ENCODE measurements around the gene VKORC1L1. TPM values are rescaled to one million over a fixed set of nuclear protein-coding genes. Genes with fewer than 3 reads are reported as not detected.
"Not testable (repeated sequence)": the region's sequence is repeated elsewhere in the genome, so short reads cannot be mapped to it uniquely, and the experiment has no call there.

VKORC1L1 gene
- total RNA-seq, 1 donor from 2014 or later, result 20.4 TPM

DNA sequence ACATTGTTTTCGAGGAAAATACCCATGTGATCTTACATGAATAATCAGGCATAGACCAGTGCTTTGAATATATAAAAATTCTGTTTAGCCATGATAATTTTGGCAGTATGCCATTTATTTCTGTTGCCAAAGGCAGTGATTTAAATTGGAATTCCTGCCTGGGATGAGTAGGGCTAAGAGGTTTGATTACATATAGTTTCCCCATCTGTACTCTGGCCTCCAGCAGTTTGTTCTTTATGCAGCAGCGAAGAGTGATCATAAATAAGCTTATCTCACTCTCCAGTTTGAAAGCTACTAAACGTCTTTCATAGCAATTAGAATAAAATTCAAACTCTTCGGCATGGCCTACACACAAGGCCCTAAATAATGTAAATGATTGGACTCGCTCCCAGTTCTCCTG lies 72.9 kb downstream of the VKORC1L1 start:
- DNase-seq, result not testable (repeated sequence)

DNA sequence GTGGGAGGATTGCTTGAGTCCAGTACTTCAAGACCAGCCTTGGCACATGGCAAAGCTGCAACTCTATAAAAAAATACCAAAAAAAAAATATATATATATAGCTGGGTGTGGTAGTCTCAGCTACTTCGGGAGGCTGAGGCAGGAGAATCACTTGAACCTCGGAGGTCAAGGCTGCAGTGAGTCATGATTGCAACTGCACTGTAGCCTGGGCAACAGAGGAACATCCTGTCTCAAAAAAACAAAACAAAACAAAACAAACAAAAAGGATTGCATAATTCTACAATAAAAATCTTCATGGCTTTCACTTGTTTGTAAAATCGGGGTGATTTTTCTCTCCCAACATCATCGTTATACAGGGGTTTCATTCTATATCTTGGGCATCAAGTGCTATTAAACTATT lies 74.0 kb downstream of the VKORC1L1 start:
- DNase-seq, result no peak

DNA sequence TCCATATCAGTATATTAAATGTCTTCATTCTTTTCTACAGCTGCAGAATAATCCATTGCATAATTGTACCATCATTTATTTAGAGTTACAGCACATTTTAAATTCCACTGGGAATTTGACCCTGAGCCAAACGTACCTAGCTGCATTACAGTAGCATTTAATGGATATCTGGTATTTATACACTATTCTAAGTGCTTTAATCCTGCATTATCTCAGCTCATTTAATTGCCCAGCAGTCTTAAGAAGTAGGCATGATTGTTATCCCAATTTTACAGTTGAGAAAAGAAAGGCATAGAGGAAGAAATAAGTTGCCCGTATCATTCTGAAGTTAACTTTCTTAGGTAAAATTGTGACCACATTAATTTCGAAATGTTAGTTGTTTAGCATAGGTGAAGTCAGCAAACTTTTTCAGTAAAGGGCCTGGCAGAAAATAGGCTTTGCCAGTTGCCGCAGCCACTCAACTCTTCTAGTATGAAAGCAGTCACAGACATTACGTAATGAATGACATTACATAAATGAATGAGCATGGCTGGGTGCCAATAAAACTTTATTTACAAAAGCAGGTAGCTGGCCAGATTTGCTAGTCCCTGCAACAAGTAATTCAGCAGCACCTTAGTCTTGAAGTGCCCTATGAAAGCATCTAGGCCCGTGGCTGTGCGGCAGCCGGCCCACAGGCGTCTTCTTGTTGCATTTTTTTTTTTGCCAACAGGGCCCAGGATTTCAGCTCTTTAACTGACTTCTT lies 79.1 kb downstream of the VKORC1L1 start:
- DNase-seq, result no peak

DNA sequence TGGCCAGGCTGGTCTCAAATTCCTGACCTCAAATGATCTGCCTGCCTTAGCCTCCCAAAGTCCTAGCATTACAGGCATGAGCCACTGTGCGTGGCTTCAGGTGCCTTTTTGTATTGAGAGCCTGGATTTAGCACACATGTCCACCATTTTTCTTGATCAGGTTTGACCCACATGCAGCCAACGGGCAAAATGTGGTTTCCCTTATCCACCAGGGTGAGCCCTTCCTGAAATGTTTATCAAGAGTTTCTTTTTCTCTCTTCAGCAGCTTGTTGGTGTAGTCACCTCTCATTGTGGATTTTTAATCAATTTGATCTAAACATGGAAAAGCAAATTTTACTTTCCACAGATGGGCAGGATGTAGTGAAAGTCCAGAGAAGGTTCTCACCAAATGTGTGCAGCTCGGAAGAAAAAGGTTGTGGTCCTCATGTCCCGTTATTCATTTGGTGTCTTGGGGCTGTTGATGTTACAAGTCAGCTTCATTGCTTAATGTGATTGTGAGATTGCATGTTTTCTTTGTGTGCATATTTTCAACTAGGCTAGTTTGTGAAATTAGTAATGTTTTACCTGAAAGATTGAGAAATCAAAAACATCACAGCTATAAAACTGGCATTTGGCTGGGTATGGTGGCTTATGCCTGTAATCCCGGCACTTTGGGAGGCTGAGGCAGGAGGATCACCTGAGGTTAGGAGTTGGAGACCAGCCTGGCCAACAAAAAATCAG lies 80.3 kb downstream of the VKORC1L1 start:
- no peak for DNase-seq

DNA sequence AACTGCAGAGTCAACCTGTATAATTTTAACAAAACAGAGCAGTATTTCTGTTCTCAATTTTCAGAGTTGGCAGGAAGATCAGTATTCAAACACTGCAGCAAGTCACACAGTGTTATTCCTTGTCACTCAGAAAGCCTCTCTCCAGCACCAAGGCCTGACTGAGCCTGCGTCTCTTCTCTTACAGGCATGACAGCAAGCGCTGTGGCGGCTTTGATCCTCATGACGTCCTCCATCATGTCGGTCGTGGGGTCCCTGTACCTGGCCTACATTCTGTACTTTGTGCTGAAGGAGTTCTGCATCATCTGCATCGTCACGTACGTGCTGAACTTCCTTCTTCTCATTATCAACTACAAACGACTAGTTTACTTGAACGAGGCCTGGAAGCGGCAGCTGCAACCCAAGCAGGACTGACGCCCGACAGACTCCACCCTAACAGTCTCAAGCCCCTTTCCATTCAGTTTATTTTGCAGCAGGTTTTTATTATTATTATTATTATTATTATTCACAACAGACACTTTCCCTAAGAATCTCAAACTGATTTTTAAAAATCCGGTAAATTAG lies 81.1 kb downstream of the VKORC1L1 start:
- no peak for DNase-seq

DNA sequence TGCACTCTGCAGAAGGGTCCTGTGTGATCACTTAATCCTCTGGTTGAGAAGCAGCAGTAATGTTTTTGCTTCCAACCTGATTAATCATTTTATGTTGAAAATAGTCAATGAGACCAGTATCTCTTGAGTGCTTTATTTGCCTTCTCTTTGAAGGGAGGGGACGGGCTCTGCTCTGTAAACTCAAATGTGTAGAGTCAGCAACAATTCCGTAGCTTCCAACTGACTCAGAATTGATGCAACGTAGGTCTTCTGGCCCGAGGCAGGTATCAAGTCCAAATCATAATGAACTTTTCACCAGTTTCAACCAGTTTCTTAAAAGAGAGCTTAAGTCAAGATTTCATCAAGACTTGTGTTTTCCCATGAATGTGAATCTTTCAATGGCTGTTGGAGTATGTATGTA lies 82.8 kb downstream of the VKORC1L1 start:
- DNase-seq, result no peak

DNA sequence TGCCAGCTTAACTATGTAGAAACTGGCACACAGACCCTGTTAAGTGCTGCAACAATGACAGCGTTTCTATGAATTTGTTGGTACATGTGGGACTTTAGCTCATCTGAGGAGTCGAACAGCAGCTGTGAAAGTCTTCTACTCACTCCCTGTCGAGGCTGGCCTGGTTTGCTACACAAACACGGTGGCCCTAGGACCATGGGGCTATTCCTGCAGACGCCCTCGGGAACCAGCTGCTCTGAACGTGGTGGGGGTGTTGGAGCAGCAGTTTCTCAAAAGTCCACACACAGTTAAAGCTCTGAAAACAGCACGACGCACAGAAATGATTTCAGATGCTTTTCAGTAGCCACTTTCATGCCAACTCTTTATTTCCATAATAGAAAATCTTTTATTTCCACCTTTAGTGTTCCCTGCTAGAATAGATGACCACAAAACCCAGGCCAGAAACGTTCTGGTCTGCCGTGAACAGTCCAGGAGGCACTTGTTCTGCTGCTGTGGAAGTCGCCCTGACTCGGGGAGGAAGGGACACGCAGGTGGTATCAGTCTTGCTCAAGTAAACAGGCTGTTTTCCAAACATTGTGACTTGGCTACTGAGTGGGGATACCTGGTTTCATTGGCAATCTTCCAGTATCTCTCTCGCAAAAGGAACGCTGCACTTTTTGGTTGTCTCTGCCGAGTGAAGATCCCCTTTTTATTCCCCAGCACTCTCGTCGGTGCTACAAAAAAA lies 87.6 kb downstream of the VKORC1L1 start:
- no peak for DNase-seq

DNA sequence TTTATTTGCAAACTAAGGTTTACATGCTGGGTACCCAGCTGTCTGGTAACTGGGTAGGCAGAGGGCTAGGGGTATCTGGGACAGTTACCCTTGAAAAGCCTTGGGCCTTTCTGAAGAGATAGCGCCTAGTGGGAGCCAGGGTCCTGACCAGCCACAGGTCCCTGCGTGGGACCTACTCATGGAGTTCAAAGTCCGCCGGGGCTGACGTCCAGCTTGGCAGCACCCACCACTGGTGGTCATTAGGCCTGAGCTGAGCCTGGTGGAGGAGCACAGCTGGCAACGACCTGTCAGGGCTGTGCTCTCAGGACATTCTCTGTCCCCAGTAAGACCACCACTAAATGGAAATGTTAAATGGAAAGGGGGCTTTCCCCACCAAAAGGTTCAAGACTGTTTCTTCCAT lies 89.2 kb downstream of the VKORC1L1 start:
- DNase-seq, result no peak

DNA sequence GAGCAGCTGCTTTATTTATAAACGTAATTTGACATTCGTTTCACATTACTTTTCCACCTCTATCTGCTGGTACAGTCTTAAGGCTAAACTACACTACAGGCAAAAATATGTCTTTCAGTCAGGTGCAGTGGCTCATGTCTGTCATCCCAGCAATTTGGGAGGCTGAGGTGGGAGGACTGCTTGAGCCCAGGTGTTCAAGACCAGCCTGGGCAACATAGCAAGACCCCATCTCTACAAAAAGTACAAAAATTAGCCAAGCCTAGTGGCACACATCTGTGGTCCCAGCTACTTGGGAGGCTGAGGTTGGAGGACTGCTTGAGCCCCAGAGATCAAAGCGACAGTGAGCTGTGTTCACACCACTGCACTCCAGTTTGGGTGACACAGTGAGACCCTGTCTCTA lies 91.8 kb downstream of the VKORC1L1 start:
- DNase-seq, result not testable (repeated sequence)

DNA sequence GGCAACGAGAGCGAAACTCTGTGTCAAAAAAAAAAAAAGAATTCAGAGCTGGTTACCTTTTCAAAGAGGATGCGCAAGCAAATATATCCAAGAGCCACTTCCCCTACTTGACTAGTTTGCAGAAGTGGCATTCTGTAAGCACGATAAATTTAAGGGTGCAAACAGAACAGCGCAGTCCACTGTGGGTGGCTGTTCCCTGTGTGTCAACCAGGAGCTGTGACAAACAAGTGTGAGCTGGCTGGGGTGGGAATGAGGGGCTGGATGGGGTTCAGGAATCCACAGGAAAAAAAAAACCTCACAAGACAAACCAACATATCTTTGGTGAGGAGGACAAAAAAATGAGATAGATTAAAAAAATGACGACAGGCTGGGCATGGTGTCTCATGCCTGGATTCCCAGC lies 93.3 kb downstream of the VKORC1L1 start:
- DNase-seq, result no peak

DNA sequence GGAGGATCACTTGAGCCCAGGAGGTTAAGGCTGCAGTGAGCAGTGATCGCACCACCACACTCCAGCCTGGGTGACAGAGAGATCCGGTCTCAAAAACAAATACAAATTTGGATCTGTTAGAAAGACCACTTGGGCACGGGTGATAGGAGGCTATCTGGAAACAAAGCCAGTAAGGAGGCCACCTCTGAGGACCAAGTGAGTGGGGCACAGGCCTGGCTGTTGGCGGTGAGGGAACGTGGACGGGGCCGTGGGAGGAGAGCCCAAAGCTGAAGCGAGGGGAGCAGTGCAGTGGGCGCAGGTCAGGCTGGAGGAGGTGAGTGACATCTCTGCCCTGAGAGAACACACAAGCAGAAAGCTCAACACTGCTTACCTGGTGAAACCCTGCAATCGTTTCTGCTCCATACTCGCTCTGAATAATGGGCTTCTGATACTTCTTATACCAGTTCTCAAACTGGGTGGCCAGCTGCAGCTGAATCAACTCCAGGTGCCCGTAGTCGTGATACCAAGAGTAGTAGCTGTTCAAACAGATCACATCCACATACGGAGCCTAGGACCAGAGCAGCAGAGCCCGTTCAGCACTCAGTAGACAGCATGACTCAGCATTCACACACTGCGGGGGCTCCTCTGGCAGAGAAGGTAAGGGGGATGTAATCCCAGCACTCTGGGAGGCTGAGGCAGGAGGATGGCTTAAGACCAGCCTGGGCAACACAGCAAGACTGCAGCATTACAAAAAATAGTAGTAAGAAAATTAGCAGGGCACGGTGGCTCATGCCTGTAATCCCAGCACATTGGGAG lies 94.7 kb downstream of the VKORC1L1 start:
- DNase-seq, result no peak

DNA sequence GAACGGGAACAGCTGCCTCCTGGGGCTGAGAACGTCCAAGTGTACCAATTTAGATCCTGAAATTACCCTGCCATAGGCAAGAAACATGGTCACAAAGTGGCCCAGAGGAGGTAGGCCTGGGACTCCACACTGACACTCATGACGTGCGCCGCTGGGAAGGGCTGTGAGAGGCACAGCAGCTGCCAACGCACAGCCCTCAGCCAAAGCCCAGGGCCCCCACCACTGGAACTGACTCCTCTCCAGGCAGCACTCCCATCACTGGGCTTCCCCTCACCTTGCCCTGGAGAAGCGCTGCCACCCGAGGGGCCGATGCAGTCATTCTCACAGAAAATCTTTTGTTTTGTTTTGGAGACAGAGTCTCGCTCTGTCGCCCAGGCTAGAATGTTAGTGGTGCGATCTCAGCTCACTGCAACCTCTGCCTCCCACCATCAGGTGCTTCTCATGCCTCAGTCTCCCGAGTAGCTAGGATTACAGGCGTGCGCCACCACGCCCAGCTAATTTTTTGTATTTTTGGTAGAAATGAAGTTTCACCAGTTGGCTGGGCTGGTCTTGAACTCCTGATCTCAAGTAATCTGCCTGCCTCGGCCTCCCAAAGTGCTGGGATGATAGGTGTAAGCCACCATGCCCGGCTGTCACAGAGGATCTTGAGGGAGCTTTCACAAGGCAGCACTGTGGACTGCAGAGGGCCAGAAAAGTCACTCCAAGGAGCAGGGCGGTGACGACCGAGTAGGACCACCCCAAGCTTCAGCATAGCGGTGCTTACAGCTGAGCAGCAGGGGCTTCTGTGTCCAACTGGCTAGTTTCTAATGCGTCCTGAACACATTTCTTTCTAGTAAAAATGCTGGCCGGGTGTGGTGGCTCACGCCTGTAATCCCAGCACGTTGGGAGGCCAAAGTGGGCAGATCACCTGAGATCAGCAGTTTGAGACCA lies 95.6 kb downstream of the VKORC1L1 start:
- DNase-seq, result no peak

DNA sequence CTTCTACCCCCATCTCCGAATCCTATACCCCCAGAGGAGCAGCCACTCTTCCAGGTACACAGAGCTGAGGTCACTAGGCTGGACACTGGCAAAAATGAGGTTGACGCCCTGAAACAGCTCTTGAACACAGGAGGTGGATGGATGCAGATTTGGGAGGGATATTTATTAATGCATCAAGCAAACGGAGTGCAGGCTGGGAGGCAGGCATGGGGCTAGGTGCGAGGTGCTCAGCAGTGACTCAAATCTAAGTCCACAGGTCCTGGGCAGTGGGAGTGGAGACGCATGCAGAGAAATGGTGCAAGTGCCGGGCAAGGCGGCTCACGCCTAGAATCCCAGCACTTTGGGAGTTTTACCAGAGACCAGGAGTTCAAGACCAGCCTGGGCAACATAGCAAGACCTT lies 98.1 kb downstream of the VKORC1L1 start:
- DNase-seq, result no peak

DNA sequence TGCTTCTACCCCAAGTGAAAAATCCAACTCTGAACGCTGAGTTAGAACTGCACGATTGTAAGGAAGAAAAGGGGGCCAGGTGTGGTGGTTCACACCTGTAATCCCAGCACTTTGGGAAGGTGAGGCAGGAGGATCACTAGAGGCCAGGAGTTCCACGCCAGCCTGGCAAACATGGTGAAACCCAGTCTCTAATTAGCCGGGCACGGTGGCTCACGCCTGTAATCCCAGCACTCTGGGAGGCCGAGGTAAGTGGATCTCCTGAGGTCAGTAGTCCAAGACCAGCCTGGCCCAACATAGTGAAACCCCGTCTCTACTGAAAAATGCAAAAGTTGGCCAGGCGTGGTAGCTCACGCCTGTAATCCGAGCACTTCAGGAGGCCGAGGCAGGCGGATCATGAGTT lies 100.1 kb downstream of the VKORC1L1 start:
- DNase-seq, result no peak

DNA sequence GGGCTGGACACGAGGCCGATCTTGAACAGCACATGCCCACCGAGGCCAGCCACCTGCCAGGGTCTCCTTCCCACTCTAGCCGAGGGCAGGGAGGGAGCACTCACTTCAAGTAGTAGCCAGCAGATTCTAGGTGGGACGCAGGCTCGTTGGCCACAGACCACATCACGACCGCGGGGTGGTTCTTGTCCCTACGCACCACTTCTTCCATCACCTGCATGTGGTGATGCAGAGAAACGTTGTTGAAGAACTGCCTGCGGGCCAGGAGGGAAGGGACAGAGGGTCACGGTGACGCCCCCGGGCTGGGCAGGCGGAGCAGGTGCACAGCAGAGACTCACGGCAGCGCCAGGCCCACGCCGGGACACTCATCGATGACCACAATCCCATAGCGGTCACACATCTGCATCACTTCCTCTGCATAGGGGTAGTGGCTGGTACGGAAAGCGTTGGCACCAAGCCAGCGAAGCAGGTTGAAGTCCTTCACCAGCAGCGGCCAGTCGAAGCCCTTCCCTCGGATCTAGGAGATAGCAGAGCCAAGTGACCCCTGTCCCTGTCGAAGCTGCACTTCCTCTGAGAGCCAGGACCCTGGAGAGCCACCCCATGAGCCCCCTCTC lies 101.4 kb downstream of the VKORC1L1 start:
- DNase-seq, result no peak

DNA sequence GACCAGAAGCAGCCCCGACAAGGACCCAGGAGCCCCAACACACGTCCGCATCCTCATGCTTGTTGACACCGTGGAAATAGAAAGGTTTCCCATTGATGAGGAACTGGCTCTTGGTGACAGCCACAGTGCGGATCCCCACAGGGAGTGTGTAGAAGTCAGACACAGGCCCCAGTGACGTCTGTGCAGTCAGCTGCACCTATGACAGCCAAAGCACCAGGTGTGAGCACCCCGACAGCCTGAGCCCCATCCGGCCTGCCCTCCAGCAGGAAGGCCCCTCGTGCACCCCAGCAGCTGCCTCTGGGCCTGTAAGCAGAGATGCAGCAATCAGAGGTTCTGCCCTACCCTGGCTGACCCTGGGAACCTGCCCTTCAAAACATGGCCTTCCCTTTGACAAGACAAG lies 102.0 kb downstream of the VKORC1L1 start:
- DNase-seq, result no peak

DNA sequence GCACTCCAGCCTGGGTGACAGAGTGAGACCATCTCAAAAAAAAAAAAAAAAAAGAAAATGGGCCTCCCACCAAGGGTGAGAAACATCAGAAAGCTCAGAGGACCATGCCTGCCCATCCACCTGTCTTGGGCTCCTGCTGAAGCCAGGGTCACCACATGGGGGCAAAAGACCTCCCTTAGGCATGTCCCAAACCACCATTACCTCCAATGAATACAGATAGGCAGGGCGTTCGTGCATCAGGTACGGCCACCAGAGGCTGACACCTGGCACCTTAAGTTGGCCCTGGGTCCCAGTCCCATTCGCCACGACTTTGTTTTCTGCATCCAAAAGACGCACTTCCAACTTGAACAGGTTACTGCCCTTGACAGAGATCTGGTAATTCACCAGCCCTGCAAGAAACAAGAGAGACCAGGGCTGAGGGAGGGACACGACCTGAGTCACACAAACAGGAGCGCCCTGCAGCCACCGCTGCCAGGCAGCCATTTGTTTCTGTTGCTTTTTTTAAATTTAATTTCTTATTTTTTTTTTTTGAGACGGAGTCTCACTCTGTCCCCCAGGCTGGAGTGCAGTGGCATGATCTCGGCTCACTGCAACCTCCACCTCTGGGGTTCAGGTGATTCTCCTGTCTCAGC lies 103.1 kb downstream of the VKORC1L1 start:
- DNase-seq, result no peak

DNA sequence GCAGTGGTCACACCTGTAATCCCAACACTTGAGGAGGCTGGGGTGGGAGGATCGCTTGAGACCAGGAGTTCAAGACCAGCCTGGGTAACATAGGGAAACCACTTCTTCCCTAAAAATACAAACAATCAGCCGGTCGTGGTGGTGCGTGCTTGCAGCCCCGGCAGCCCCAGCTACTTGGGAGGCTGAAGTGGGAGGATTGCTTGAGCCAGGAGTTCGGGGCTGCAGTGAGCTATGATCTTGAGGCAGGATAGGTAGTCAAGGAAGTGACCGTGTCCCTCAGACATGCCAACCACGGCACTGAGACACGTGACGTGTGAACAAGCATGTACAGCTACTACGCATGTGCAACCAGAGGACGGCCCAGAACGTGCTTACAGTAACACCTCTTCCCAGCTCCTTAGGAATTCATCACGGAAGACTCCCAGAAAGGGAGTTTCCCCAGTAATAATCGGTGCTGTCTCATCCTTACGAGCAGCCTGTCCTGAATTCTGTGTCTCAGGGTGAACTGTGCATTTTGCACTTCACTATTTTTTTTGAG lies 103.9 kb downstream of the VKORC1L1 start:
- no peak for DNase-seq

DNA sequence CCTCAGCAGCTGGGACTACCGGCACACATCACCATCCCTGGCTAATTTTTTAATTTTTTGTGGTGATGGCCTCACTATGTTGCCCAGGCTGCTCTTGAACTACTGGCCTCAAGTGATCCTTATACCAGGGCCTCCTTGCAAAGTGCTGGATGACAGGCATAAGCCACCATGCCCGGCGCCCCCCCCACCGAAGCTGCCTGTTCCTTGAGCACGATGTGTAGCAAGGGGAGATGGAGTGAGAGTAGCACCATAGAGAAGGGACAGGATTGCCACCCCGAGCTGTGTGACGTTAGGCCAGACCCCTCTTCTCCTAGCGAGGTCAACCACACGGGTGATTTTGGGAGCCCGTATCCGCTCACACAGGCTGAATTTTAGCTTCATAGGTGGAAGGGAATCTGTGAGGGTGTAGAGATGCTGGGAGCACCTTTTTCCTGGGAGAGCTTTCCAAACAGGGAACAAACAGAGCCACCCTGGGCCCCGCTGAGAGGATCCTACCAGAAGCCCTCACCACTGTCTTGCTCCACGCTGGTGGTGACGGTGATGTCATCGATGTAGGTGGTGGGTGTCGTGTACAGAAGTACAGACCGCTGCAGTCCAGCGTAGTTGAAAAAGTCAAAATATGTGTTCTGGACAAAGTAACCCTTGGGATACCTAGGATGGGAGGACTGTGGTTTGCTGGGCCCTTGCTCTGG lies 106.2 kb downstream of the VKORC1L1 start:
- no peak for DNase-seq
